ENCODE results near the gene ADGRG3.

GRCh38 chr16:57665541-57665940 lies 2.6 kb upstream of the ADGRG3 start:
- TF ChIP-seq, protein P1, sequence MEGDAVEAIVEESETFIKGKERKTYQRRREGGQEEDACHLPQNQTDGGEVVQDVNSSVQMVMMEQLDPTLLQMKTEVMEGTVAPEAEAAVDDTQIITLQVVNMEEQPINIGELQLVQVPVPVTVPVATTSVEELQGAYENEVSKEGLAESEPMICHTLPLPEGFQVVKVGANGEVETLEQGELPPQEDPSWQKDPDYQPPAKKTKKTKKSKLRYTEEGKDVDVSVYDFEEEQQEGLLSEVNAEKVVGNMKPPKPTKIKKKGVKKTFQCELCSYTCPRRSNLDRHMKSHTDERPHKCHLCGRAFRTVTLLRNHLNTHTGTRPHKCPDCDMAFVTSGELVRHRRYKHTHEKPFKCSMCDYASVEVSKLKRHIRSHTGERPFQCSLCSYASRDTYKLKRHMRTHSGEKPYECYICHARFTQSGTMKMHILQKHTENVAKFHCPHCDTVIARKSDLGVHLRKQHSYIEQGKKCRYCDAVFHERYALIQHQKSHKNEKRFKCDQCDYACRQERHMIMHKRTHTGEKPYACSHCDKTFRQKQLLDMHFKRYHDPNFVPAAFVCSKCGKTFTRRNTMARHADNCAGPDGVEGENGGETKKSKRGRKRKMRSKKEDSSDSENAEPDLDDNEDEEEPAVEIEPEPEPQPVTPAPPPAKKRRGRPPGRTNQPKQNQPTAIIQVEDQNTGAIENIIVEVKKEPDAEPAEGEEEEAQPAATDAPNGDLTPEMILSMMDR (IDR thresholded peaks at IDR 0.05) = no peak
- no peak for TF ChIP-seq POLR2A (IDR thresholded peaks at IDR 0.05)
